Measurements from ENCODE around the gene PAF1. TPM values are rescaled to one million over a fixed set of nuclear protein-coding genes. Genes with fewer than 3 reads are reported as not detected.
A peak's percentile ranks its signal among the peaks of the same experiment; 100 is the strongest.

The PAF1 gene
- total RNA-seq, 2 donors from 2014 or later = 113 to 127 TPM

GRCh38 chr19:39412867-39413271 lies 22.0 kb upstream of the PAF1 start:
- DNase-seq (no peak), ATAC-seq (no peak)
- Mint-ChIP-seq H3K27ac (peak overlapping the region; percentile 99), H3K4me1 (peaks cover 50% of the 10 kb centered on the region), H3K27me3 (no peaks in the 10 kb centered on the region), H3K36me3 (ENCODE audit: low read depth) (peaks cover 17% of the 10 kb centered on the region), H3K4me3 (peak overlapping the region; percentile 94)
- no peaks in the 10 kb centered on the region for H3K9me3 ChIP-seq (ENCODE audit: control insufficient read depth, low read length, poor library complexity, severe bottlenecking)

- peak within 1 kb of the TSS; percentile 94 for H3K4me3 Mint-ChIP-seq
- no peaks in the 10 kb centered on the region for H3K9me3 ChIP-seq (ENCODE audit: control insufficient read depth, low read length, poor library complexity, severe bottlenecking)
- ATAC-seq (peak; percentile 68), DNase-seq (peak; percentile 90 to 96 (median 92))
- H3K4me1 Mint-ChIP-seq = peaks cover 50% of the 10 kb centered on the region
- peak within 1 kb of the TSS; percentile 99 for H3K27ac Mint-ChIP-seq
- no peaks in the 10 kb centered on the region for H3K27me3 Mint-ChIP-seq
- peaks cover 19% of the 10 kb centered on the region for H3K36me3 Mint-ChIP-seq (ENCODE audit: low read depth)
Observed at GRCh38 chr19:39412100-39412866, 21.4 kb upstream of the PAF1 start, which contains the start of gene PLEKHG2. Gene PLEKHG2 (plus strand): TSS chr19:39412669. CDS start chr19:39414087, 1,418 bp downstream.

GRCh38 chr19:39411832-39412099 lies 20.9 kb upstream of the PAF1 start:
- peak overlapping the region; percentile 94 for H3K4me3 Mint-ChIP-seq
- H3K36me3 Mint-ChIP-seq (ENCODE audit: low read depth) = peaks cover 19% of the 10 kb centered on the region
- H3K27me3 Mint-ChIP-seq = no peaks in the 10 kb centered on the region
- H3K4me1 Mint-ChIP-seq = peaks cover 54% of the 10 kb centered on the region
- H3K27ac Mint-ChIP-seq = peak overlapping the region; percentile 99
- no peaks in the 10 kb centered on the region for H3K9me3 ChIP-seq (ENCODE audit: control insufficient read depth, low read length, poor library complexity, severe bottlenecking)
- DNase-seq (peak; percentile 74 to 86 (median 83)), ATAC-seq (peak; percentile 54)

GRCh38 chr19:39411081-39411831 lies 20.4 kb upstream of the PAF1 start:
- Mint-ChIP-seq H3K27me3 (no peaks in the 10 kb centered on the region), H3K4me1 (peaks cover 57% of the 10 kb centered on the region), H3K27ac (peak overlapping the region; percentile 99), H3K4me3 (peak overlapping the region; percentile 94), H3K36me3 (ENCODE audit: low read depth) (peaks cover 20% of the 10 kb centered on the region)
- ATAC-seq (peak; percentile 0), DNase-seq (peak in 1 of 3 donors; percentile 30)
- H3K9me3 ChIP-seq (ENCODE audit: control insufficient read depth, low read length, poor library complexity, severe bottlenecking) = no peaks in the 10 kb centered on the region

GRCh38 chr19:39410831-39411080 lies 19.9 kb upstream of the PAF1 start:
- H3K4me1 Mint-ChIP-seq = peaks cover 60% of the 10 kb centered on the region
- DNase-seq (no peak), ATAC-seq (no peak)
- no peaks in the 10 kb centered on the region for H3K27me3 Mint-ChIP-seq
- H3K4me3 Mint-ChIP-seq = peak overlapping the region; percentile 94
- no peaks in the 10 kb centered on the region for H3K9me3 ChIP-seq (ENCODE audit: control insufficient read depth, low read length, poor library complexity, severe bottlenecking)
- peaks cover 22% of the 10 kb centered on the region for H3K36me3 Mint-ChIP-seq (ENCODE audit: low read depth)
- H3K27ac Mint-ChIP-seq = peak overlapping the region; percentile 99

GRCh38 chr19:39410017-39410830 lies 19.3 kb upstream of the PAF1 start:
- H3K4me3 Mint-ChIP-seq = peak overlapping the region; percentile 94
- H3K4me1 Mint-ChIP-seq = peaks cover 60% of the 10 kb centered on the region
- DNase-seq = peak; percentile 67 to 72 (median 68)
- H3K27ac Mint-ChIP-seq = peak overlapping the region; percentile 99
- H3K9me3 ChIP-seq (ENCODE audit: control insufficient read depth, low read length, poor library complexity, severe bottlenecking) = no peaks in the 10 kb centered on the region
- H3K36me3 Mint-ChIP-seq (ENCODE audit: low read depth) = peaks cover 22% of the 10 kb centered on the region
- peak; percentile 32 for ATAC-seq
- H3K27me3 Mint-ChIP-seq = no peaks in the 10 kb centered on the region

GRCh38 chr19:39409208-39410016 lies 18.5 kb upstream of the PAF1 start:
- H3K27ac Mint-ChIP-seq = peak overlapping the region; percentile 99
- peaks cover 22% of the 10 kb centered on the region for H3K36me3 Mint-ChIP-seq (ENCODE audit: low read depth)
- H3K9me3 ChIP-seq (ENCODE audit: control insufficient read depth, low read length, poor library complexity, severe bottlenecking) = no peaks in the 10 kb centered on the region
- H3K27me3 Mint-ChIP-seq = no peaks in the 10 kb centered on the region
- H3K4me1 Mint-ChIP-seq = peaks cover 57% of the 10 kb centered on the region
- peak; percentile 80 to 83 (median 82) for DNase-seq
- peak; percentile 6 for ATAC-seq
- H3K4me3 Mint-ChIP-seq = peak overlapping the region; percentile 94

- Mint-ChIP-seq H3K4me3 (peak overlapping the region; percentile 94), H3K36me3 (ENCODE audit: low read depth) (peaks cover 22% of the 10 kb centered on the region)
- ATAC-seq = no peak
Observed at GRCh38 chr19:39408392-39409207, 17.7 kb upstream of the PAF1 start.

GRCh38 chr19:39407660-39408391 lies 16.9 kb upstream of the PAF1 start:
- H3K4me1 Mint-ChIP-seq = peaks cover 54% of the 10 kb centered on the region
- H3K27me3 Mint-ChIP-seq = no peaks in the 10 kb centered on the region
- DNase-seq = peak; percentile 45 to 52 (median 49)
- peak overlapping the region; percentile 99 for H3K27ac Mint-ChIP-seq
- H3K9me3 ChIP-seq (ENCODE audit: control insufficient read depth, low read length, poor library complexity, severe bottlenecking) = no peaks in the 10 kb centered on the region
- ATAC-seq = no peak
- H3K36me3 Mint-ChIP-seq (ENCODE audit: low read depth) = peaks cover 22% of the 10 kb centered on the region
- H3K4me3 Mint-ChIP-seq = peak overlapping the region; percentile 94

More at GRCh38 chr19:39408392-39409207, 17.7 kb upstream of the PAF1 start:
- no peaks in the 10 kb centered on the region for H3K9me3 ChIP-seq (ENCODE audit: control insufficient read depth, low read length, poor library complexity, severe bottlenecking)
- no peaks in the 10 kb centered on the region for H3K27me3 Mint-ChIP-seq
- H3K27ac Mint-ChIP-seq = peak overlapping the region; percentile 99
- DNase-seq = peak in 2 of 3 donors; percentile 29 to 37
- peaks cover 53% of the 10 kb centered on the region for H3K4me1 Mint-ChIP-seq

GRCh38 chr19:39407410-39407659 lies 16.4 kb upstream of the PAF1 start:
- Mint-ChIP-seq H3K27ac (peak overlapping the region; percentile 99), H3K4me1 (peaks cover 59% of the 10 kb centered on the region), H3K4me3 (peak overlapping the region; percentile 94), H3K36me3 (ENCODE audit: low read depth) (peaks cover 22% of the 10 kb centered on the region), H3K27me3 (no peaks in the 10 kb centered on the region)
- H3K9me3 ChIP-seq (ENCODE audit: control insufficient read depth, low read length, poor library complexity, severe bottlenecking) = no peaks in the 10 kb centered on the region
- ATAC-seq (no peak), DNase-seq (no peak)

GRCh38 chr19:39406656-39407409 lies 15.9 kb upstream of the PAF1 start, which contains the start of gene ZFP36:
Gene ZFP36 (plus strand): TSS chr19:39406847. CDS start chr19:39406905, 58 bp downstream.
- ATAC-seq = peak; percentile 16

More at GRCh38 chr19:39406656-39407409, 15.9 kb upstream of the PAF1 start, which contains the start of gene ZFP36:
- Mint-ChIP-seq H3K36me3 (ENCODE audit: low read depth) (peaks cover 20% of the 10 kb centered on the region), H3K4me3 (peak within 1 kb of the TSS; percentile 94), H3K4me1 (peaks cover 60% of the 10 kb centered on the region), H3K27ac (peak within 1 kb of the TSS; percentile 99), H3K27me3 (no peaks in the 10 kb centered on the region)
- peak; percentile 83 to 87 (median 85) for DNase-seq
- no peaks in the 10 kb centered on the region for H3K9me3 ChIP-seq (ENCODE audit: control insufficient read depth, low read length, poor library complexity, severe bottlenecking)
